GM21381 (cell line): Measurements from ENCODE around the gene SSH3.
A peak's percentile ranks its signal among the peaks of the same experiment; 100 is the strongest.

Source experiments
- ATAC-seq: cut with Tn5 transposase; IDR thresholded peaks from one replicate; pipeline ENCODE4 v1.9.1; 2021; ENCODE audit warnings: mild to moderate bottlenecking, moderate library complexity; ENCODE audit not compliant: unreplicated experiment

SSH3 gene

DNA sequence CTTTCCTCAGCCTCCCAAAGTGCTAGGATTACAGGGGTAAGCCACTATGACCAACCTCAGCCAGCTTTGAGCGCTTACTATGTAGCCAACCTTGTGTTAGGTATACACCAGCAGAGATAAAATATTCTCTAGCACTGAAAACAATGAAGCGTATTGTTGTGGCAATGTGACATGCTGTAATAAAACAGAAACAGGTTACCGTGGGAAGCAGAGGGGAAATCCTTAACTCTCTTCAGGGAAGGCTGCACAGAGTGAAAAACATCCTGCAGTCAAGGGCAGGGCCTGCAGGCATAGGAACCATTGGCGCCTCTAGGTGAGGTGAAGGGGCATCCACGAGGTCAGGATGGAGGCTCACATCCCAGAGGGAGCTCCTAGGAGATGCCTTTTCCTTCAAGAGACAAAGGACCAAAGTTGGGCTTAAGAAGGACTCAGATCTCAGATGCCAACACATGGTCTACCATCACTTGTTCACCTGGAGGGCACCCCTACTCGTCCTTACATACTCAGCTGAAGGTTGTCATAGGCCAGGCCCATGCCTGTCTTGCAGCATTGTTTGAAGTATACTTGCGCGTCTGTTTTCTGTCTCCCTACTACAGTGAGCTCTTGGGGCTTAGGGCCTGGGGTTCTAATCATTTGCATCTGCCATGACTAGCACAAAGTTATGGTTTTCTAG is 42.1 kb downstream of the SSH3 start:
- ATAC-seq: no peak

DNA sequence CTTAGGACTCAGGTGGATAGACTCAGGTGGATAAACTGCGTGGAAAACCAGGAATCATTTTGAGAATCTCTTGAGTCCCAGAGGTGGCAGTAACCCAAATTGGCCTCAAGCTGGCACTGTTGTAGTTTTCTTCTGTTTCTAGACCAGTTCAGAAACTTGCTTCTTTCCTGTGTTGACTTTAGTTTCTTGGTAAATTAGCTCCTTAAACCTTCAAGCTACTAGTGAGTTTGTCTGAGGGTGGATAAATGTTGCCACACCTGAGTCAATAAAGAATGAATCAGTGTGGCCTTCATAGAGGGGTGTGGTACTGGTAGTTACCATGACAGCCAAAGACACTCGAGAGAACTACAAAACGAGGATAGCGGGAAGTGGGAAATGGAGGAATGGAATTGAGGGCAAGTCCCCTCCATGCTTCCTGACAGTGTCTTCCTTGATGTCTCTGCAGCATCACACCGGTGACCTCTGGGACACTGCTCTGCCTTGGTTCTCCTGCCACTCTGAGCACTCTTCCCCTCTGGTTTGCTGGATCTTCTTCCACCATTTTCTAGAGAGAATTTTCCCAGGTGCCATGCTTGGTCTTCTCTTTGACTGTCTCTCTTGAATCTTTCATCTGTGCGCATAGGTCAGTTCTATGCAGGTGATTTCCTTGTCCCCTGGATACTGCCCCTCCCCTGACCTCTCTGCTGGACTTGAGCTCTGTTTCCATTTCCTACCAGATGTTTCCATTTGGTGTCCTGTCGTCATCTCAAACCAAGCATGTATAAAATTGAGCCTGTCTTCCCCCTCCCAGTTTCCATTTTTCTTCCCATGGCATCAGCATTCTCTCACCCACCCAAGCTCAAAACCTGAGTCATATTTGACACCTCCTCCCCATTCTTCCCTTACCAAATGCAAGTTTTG is 42.8 kb downstream of the SSH3 start:
- ATAC-seq: no peak

DNA sequence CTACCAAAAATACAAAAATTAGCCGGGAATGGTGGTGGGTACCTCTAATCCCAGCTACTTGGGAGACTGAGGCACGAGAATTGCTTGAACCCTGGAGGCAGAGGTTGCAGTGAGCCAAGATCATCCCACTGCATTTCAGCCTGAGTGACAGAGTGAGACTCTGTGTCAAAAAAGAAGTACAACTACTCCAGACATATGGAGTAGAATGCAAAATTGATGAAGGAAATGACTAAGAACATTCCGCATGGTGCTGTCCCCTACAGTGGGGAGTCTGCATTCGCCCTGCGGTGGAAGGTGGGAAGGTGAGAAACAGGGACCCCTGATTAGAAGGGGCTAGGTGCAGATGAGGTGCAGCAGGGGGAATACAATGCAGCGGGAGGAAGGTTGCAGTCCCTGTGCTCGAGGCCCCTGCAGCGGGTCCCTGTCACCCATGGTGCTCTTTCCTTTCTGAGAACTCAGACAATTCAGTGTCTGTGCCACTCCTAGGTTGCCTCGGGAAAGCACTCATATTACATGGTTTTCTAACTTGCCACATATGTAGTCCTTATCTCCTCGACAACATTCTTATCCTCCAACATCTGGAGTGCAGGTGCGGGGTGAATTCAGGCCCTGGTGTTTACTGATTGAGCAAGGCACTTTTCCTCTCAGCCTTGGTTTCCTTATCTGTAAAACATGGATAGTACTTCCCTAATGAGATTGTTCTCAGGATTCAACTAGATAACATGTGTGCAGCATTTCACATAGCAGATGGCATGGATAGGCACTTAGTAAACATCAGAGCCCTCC is 44.8 kb downstream of the SSH3 start:
- no peak for ATAC-seq

DNA sequence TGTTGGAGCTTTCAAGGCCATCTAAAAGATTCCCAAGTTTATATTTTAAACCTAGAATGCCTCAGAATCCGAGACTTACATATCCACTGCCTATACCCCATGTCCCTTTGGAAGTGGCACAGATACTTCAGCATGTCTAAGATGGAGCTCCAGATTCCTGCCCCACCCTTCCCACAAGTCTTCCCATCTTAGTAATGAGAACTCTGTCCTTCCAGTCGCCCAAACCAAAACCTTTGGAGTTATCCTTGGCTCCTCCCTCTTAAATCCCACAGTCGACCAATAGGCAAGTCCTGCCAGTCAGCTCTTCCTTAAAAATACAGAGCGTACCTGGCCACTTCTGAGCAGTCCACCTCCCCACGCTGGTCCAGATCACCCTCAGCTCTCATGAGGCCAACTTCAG is 45.7 kb downstream of the SSH3 start:
- ATAC-seq: no peak

DNA sequence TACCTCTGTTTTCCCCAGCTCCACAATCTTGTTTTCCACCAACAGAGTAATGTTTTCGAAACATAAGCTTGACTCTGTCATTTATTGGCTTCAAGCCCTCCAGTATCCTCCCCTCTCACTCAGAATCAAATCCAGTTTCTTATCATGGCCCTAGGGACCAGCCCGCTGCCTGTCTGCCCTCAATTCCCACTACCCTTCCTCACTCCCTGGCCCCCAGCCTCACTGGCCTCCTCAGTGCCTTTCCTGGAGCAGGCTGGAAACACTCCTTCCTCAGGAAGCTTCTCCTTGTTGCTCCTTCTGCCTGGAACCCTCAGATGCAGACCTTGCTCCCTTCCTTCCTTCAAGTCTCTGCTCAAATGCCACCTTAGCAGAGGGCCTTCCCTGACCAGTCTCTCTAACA is 46.1 kb downstream of the SSH3 start:
- no peak for ATAC-seq

DNA sequence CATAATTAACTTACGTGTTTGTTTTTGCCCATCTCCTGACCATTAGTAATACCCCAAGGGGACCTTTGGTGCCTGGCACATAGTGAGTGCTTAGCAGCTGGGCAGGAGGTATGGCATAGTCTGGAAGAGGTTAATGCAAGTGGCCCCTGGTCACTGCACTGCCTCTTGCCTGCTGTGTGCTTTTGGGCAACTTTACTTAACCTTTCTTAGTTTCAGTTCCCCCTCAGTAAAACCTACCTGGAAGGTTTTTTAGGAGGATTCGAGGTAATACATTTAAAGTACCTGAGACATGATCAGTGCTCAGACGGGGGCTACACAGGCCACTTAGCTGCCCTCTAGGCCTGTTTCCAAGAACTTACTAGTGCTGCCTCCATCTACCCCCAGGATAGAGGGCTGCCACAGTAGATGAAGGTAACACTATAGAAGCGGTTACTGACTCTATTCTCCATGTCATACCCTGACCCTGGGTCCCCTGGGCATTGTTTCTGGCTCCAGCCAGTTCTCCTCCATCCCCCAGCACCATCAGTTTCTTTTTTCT is 46.7 kb downstream of the SSH3 start:
- no peak for ATAC-seq

DNA sequence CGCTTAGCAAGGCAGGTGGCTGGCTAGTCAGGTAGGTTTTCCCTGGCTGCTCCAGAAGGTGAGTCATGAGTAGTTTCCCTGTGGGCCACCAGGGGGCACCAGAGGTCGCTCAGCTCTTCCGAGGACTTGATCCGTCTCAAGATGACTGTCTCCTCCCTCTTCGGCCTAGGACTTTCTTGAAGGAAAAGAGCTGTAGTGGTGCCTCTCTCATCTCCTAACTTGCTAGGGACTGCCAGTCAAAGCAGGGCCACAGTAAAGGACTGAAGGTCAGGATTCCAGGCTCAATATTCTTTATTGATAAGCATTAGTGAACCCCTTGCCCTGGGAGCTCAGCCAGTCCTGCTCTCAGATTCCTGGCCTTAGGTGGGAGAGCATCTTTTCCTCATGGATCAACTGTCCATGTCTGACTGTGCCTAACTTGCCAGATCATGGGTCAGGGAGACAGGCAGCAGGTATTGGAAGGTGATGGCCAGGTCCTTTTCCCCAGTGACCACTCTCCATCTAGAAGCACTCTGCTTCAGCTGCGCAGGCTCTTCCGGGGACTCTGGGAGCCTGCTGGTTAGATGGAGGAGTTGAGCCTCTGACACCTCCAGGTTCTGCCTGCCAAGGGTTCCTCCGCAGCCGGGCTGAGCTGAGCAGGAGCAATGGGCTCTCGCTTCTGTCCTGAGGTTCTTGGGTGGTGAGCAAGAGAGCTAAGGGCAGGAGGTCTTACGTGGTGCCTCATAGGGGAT is 48.1 kb downstream of the SSH3 start:
- ATAC-seq: no peak

DNA sequence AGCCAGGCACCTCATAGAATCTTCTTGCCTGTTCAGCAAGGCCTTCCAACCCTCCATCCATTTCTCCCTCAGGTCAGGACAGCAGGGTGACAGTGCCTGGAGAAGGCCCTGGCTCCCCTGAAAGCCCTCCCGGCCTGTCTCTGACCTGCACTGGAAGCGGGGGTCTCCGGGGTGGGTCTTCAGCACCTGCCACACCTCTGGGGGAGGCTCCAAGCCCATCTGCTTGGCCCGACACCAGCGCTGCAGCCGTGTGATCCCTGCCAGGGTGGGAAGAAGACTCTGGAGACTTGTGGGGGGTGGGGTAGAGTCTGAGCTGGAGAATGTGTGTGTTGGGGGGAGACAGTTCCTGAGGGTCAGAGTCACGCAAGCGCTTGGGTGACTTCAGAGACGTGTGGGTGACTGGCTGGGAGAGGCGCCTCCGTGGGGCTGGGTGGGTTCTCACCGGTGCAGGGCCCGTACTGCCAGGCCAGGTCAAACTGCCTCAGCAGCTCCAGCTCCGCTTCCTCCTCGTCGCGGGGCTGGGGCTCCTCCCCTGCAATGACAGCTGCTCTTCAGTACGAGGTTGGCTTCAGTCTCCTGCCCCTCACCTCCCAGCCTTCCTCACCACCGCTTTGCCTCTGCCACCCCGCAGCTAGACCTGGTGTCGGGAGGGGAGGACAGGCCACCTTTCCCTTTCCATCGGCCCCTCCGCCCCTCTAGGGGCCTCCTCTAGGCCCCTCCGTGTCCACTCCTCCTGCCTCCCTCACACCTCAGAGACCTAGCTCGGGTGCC is 49.4 kb downstream of the SSH3 start:
- ATAC-seq: peak; percentile 10

DNA sequence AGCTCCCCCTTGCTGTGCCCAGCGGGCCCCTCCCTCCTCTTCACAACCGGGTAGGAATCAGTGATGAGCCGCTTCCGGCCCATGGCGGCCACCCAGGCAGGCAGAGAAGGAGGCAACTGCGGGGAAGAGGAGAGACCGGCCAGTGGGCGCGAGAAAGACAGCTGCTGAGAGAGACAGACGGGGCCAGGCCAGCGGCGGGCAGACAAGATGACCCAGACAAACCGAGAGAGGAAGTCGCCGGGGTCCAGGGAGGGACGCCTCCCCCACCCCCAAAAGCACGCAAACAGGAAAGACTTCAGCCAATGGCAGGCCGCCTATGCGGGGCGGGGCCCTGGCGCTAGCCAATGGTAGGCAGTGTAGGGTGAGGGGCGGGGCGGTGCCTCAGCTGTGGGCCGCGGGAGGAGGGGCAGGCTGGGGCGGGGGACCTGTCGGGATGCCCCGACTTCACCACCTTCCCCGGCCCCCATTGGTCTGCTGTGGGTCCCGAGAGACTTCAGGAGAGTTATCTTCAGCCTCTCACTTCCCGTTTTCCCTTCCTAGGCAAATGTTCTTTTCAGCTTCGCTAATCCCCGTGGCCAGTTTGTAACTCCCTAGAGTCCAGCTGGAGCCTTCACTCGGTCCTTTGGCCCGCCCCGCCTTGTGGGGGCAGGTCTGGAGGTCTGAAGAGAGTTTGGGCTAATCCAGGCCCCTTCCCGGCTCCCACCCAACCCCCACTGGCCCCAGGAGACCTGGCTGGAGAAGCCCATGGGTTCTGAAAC is 50.2 kb downstream of the SSH3 start, which contains the start of gene POLD4:
Gene POLD4, minus strand, starts transcription at position 230 of the 758 bp plus-strand sequence. Its CDS starts 147 bp downstream, at position 83.
- ATAC-seq: peak; percentile 74

DNA sequence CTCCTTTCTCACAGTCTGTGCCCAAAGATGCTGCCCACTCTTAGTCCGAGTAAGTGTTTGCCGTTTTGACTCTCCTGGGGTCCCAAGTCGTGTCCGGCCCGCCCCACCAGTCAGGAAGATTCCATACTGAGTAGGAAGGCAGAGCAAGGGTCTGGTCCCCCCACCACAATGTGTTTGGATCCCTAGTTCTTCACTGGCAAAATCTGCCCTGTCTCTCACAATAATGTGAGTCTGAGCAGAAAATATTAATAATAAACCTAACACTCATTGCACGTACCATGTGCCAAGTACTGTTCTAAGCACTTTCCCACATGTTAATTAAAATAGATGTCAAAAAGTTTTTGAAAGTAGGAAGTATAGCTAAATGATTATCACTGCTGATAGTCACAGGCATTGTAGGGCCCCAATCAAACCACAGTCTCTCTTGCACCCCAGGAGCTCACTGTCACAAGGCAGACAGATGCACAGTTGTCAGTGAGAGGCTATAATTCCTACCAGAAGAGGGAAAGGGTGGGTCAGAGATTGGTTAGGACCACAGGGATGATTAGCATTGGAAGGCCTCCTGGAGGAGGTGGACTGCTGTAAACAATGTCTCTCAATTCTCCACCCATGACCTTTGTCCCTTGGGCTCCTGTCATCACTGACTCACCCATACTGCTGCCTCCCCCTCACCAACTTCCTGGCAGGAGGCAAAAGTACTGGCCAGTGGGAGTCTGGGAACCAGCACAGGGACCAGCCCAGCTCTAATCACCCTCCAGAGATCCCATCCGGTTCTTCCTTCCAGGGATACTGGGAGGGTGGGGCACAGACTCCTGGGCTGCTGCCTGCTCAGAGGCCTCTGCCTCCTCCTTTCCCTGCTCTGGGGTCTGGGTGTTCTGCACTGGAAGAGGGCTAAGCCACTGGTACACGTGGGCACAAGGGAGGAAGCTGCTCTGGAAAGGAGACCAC is 51.0 kb downstream of the SSH3 start:
- ATAC-seq: no peak

DNA sequence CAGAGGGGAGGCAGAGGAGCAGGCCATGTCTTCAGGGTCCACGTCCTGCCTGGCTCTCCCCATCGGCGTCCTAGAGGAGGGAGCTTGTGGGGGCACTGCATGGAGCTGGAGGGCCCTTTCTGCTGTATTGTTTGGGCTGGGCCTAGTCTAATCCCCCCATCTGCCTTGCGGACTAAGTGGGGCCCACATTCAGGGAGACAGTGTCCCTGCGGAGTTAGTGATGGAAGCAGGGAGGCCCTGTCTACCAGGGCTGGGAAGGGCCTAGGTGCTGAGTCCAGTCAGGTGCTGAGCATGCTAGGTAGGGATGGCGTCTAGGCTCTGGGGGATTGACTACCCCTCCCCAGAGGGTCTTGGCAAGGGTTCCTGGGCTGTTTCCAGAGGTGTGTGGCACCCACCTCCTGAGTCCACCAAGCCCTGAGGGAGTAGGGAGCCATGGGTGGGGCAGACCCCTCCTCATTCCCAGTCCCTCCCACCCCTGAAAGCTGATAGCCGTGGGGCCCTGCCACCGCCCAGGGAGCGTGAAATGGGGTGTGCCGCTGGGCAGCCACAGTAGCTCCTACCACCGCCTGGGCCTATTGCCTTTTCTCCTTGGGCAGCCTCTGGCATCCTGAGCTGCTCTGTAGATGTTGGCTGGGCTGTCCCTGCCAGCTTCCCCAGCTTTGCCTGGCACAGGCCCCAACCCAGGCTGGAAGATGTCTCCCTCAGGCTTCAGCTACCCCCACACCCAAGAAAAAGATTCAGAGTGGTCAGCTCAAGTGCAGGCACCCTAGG is 51.9 kb downstream of the SSH3 start:
- ATAC-seq: no peak

DNA sequence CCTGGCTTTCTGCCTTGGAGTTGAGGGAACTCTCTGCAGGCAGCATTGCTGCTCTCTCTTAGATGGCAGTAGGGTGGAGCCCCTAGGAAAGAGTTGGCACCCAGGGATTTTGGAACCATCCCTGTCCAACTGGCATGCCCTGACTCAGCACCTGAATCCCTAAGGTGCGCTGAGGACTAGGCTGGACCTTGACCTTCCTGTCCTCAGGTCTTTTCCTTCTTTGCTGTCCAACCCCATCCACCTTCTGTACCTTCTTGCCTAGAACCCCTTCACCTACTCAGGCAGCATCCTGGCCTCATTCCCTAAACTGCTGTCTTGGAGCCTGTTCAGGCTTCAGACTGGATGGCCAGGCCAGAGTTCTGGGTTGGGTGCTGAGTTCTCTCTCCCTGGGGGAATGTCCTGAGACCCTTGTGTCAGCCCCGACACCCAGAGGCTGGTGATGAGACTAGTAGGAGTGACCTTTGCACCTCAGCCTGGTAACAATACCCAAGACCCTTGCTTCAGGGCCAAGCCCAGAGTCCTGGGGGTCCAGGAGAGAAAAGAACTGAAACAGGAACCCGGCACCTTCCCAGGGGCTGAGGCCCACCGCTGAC is 52.6 kb downstream of the SSH3 start:
- no peak for ATAC-seq

DNA sequence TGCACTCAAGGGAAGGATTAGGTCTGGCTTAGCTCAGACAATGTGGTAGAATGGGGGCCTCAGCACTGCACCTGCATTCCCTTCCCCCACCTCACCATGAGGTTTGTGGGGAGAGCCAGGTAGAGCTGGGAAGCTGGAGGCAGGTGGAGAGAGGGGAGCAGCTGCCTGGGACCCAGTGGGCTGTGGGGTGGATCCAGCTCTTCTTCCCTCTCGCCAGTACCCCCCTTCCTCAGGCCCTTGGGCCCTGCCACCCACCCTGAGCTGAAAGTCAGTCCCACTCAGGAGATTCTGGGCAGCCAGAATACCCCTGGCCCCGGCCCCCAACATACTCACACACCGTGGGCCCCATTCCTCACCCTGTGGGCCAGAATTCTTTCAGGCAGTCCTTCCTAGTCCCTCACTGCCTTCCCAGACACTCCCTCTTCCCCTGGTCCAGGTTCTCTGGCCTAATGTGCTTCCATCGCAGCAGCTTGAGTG is 53.1 kb downstream of the SSH3 start:
- no peak for ATAC-seq

DNA sequence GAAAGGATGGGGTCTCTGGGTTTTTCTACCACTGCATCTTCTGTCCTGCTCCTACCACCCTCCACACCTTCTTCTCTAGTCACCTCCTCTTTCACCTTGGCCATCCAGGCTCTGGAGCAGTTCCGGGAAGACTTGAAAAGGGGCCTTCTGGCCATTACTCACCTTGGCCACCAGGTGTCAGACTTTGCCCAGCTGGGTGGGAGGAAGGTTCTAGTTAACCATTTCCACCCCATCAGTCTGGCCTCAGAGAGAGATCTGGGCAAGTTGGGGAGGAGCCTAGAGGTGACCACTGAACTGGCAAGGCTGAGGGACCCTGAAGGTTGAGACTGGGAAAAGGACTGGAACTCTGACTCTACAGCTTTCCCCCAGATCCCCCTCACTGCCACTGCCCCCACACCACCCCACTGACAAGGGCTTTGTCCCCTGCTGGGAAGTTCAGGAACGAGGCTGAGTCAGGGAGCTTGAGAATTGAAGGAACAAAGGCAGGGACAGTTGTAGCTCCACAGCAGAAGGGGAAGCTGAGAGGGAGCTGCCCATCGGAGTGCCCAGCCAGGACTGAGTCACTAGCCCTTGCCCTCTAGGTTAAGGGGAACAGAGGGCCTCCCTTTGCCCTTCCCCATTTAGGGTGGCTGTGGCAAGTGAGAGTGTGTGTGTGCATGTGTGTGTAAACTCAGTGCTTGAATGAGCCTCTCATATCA is 53.7 kb downstream of the SSH3 start:
- ATAC-seq: no peak

DNA sequence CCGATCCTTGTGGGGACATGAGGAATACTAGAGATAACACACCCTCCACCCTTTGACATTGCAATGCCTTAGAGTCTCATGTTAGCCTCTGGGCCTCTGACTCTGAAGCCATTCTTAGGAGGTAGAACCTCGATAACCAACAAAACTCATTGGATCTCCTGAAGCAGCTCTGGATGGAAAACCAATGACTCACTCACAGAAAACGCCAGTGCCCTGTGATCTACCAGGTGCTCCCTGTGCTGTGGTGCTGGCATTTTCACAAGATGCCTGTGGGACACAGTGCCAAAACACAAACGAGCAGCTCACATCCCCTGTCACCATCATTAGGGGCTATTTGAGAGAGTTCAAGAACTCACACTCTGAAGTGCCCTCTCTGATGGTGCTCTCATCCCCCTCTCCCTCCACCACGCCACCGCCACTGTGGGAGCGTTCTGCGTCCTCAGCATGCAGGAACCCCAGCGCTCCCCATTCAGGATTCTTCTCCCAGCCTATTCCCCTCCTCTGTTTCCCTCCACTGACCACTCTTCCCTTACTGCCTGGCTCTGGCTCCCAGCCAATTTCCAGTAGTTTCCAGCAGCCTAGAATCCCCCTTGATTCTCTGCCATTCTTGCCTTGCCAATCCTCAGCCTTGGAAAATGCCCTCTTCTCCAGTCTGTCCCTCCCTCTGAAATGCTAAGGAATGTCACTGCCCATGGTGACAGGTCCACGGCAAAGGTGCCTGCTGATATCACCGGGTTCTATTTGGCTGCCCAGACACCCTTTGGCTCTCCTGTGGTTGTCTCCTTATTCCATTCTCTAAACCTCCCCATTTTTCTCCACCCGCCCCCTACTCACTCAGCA is 54.7 kb downstream of the SSH3 start:
- ATAC-seq: no peak
